HL-60 (cell line): ENCODE results near the gene MDGA2.

Experiments
- DNase-seq, 2 experiments: peaks; one replicate each; pipeline ENCODE4 v3.0.0-alpha.2; 2010 to 2020; ENCODE audit warnings: low read depth in 1 of 2, low spot score in 1 of 2
- H3K27ac ChIP-seq: fragments of 250-450 bp; sonication (Bioruptor Pico); replicated peaks from 2 replicates; pipeline ENCODE4 v1.5.1; 2020; ENCODE audit warnings: mild to moderate bottlenecking, moderate library complexity
- H3K27me3 ChIP-seq: fragments of 250-450 bp; sonication (Bioruptor Pico); 2 replicates; pipeline ENCODE4 v1.5.1; 2021; ENCODE audit warnings: mild to moderate bottlenecking, moderate library complexity; ENCODE audit not compliant: insufficient read depth, poor library complexity, severe bottlenecking
- H3K4me3 ChIP-seq: replicated peaks from 2 replicates; pipeline ENCODE4 v1.5.1; 2011; ENCODE audit warnings: mild to moderate bottlenecking, control low read depth, low read length; ENCODE audit not compliant: insufficient read depth
- CTCF ChIP-seq: IDR thresholded peaks from one replicate; pipeline ENCODE4 v1.5.1; 2011; ENCODE audit warnings: low read length, control low read depth, inconsistent platforms; ENCODE audit not compliant: insufficient read depth
- GABPA ChIP-seq: IDR thresholded peaks from 2 replicates; pipeline ENCODE4 v1.6.1; 2012; ENCODE audit warnings: low read depth
- POLR2AphosphoS5 ChIP-seq: IDR thresholded peaks from 2 replicates; pipeline ENCODE4 v1.6.1; 2012; ENCODE audit warnings: low read depth
- REST ChIP-seq: IDR thresholded peaks from 2 replicates; pipeline ENCODE4 v1.6.1; 2012; ENCODE audit warnings: low read depth; ENCODE audit not compliant: insufficient replicate concordance
- SPI1 ChIP-seq: IDR thresholded peaks from 2 replicates; pipeline ENCODE4 v1.6.1; 2012; ENCODE audit warnings: low read depth, mild to moderate bottlenecking, borderline replicate concordance

MDGA2 gene

DNA sequence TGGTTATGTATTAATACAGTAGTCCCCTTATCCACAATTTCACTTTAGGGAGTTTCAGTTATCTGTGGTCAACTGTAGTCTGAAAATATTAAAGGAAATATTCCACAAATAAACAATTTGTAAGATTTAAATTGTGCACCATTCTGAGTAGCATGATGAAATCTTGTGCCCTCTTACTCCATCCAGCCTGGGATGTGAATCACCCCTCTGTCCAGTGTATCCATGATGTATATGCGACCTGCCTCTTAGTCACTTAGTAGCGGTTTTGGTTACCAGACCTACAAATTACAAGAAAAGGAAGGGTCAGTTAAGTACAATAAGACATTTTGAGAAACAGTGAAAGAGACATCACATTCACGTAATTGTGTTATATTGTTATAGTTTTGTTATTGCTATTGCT, 39.9 kb upstream of the MDGA2 start:
- Histone ChIP-seq H3K27ac (no peak overlapping the region), H3K27me3 (no peaks in the 10 kb centered on the region), H3K4me3 (no peak overlapping the region)
- no peak for TF ChIP-seq CTCF
- no peak for TF ChIP-seq POLR2AphosphoS5
- no peak for TF ChIP-seq SPI1
- no peak for TF ChIP-seq REST
- TF ChIP-seq GABPA, result no peak
- DNase-seq, result no peak

- Histone ChIP-seq H3K27me3 (no peaks in the 10 kb centered on the region), H3K27ac (no peak overlapping the region), H3K4me3 (no peak overlapping the region)
- TF ChIP-seq REST (no peak), CTCF (no peak), GABPA (no peak), POLR2AphosphoS5 (no peak), SPI1 (no peak)
- no peak for DNase-seq
These were observed 35.2 kb upstream of the MDGA2 start for GRCh38 chr14:47710581-47710980.

DNA sequence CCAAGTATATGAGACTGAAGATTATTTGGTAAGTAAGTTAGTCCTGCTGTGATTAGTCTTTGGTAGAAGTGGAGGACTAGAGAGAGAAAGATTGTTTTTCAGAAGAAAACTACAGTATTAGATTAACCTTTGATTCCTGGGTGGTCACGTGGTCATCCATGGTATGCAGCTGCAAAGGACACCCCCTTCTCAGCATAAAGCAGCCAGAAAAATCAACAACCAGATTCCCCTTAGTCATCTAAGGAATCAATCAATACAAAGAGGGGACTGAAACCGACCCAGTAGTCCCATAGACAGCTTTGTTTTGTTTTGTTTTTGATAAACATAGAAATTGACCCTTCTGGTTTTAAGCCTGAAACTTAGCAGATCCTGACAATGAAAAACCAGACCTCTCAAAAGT, 30.3 kb upstream of the MDGA2 start:
- Histone ChIP-seq H3K27ac (no peak overlapping the region), H3K4me3 (no peak overlapping the region), H3K27me3 (no peaks in the 10 kb centered on the region)
- TF ChIP-seq POLR2AphosphoS5, result no peak
- TF ChIP-seq REST, result no peak
- no peak for TF ChIP-seq GABPA
- no peak for TF ChIP-seq SPI1
- no peak for TF ChIP-seq CTCF
- no peak for DNase-seq
